ENCODE results near the gene OGFOD3.
A peak's percentile ranks its signal among the peaks of the same experiment; 100 is the strongest.

OGFOD3 gene

GRCh38 chr17:82435601-82436583 lies 17.5 kb upstream of the OGFOD3 start:
- Histone ChIP-seq H3K9me3 (ENCODE audit: severe bottlenecking) (no peaks in the 10 kb centered on the region), H3K27me3 (ENCODE audit: insufficient read depth, low read depth, severe bottlenecking) (no peaks in the 10 kb centered on the region), H3K4me3 (ENCODE audit: low read depth, low read length) (no peak overlapping the region), H3K36me3 (peaks cover 66% of the 10 kb centered on the region), H3K27ac (no peak overlapping the region)
- no peak for DNase-seq
- no peak for TF ChIP-seq CTCF (IDR thresholded peaks at IDR 0.05; ENCODE audit: low read depth, low read length)

GRCh38 chr17:82435103-82435502 lies 16.7 kb upstream of the OGFOD3 start:
- no peak for TF ChIP-seq CTCF (IDR thresholded peaks at IDR 0.05; ENCODE audit: low read depth, low read length)
- Histone ChIP-seq H3K36me3 (peaks cover 66% of the 10 kb centered on the region), H3K9me3 (ENCODE audit: severe bottlenecking) (no peaks in the 10 kb centered on the region), H3K27ac (no peak overlapping the region), H3K27me3 (ENCODE audit: insufficient read depth, low read depth, severe bottlenecking) (no peaks in the 10 kb centered on the region), H3K4me3 (ENCODE audit: low read depth, low read length) (no peak overlapping the region)
- DNase-seq = no peak

GRCh38 chr17:82434216-82434565 lies 15.8 kb upstream of the OGFOD3 start:
- Histone ChIP-seq H3K4me3 (ENCODE audit: low read depth, low read length) (no peak overlapping the region), H3K27me3 (ENCODE audit: insufficient read depth, low read depth, severe bottlenecking) (no peaks in the 10 kb centered on the region), H3K9me3 (ENCODE audit: severe bottlenecking) (no peaks in the 10 kb centered on the region), H3K27ac (no peak overlapping the region), H3K36me3 (peaks cover 66% of the 10 kb centered on the region)
- TF ChIP-seq CTCF (IDR thresholded peaks at IDR 0.05; ENCODE audit: low read depth, low read length) = no peak
- DNase-seq = no peak

- no peak for TF ChIP-seq CTCF (IDR thresholded peaks at IDR 0.05; ENCODE audit: low read depth, low read length)
- Histone ChIP-seq H3K27me3 (ENCODE audit: insufficient read depth, low read depth, severe bottlenecking) (no peaks in the 10 kb centered on the region), H3K9me3 (ENCODE audit: severe bottlenecking) (no peaks in the 10 kb centered on the region), H3K36me3 (peaks cover 68% of the 10 kb centered on the region), H3K27ac (no peak overlapping the region), H3K4me3 (ENCODE audit: low read depth, low read length) (no peak overlapping the region)
- DNase-seq = no peak
Measured at GRCh38 chr17:82433560-82434215, 15.3 kb upstream of the OGFOD3 start.

- no peak for DNase-seq
- H3K4me3 ChIP-seq (ENCODE audit: low read depth, low read length) = no peak overlapping the region
- H3K36me3 ChIP-seq = peaks cover 62% of the 10 kb centered on the region
- peak overlapping the region; percentile 43; the same call in 1 of the 2 replicates for H3K27ac ChIP-seq
- TF ChIP-seq CTCF (IDR thresholded peaks at IDR 0.05; ENCODE audit: low read depth, low read length) = 0 out of 2 replicates have a peak, but pooled peaks have one; percentile 4
- no peaks in the 10 kb centered on the region for H3K9me3 ChIP-seq (ENCODE audit: severe bottlenecking)
- no peaks in the 10 kb centered on the region for H3K27me3 ChIP-seq (ENCODE audit: insufficient read depth, low read depth, severe bottlenecking)
Measured at GRCh38 chr17:82432017-82432416, 13.6 kb upstream of the OGFOD3 start.

All from WERI-Rb-1 (cell line).